Naive thymus-derived CD8-positive, alpha-beta T cell (primary cell): ENCODE data around the gene MCF2L. TPM values are rescaled to one million over a fixed set of nuclear protein-coding genes. Genes with fewer than 3 reads are reported as not detected.
A peak's percentile ranks its signal among the peaks of the same experiment; 100 is the strongest.

Experiments used
- ATAC-seq, 2 donors: fragments of 150-1000 bp; cut with Tn5 transposase in 1 of 2; sonication (Bioruptor Pico), chemical (Tn5 transposase) in 1 of 2; 1 replicate in 1 of 2; 2 replicates in 1 of 2; pipeline ENCODE4 v1.10.0; 2021; ENCODE audit warnings: mild to moderate bottlenecking in 2 of 2, moderate library complexity in 2 of 2
- POLR2A ChIA-PET: fragments of 350-600 bp; sonication (Branson Sonifier 250); formaldehyde crosslinking; loops from one replicate; lab custom pipeline; 2021; ENCODE audit warnings: antibody characterized with exemption; lab: Charles Lee
- DNase-seq, 10 donors: peaks; one replicate each; pipeline versions ENCODE4 v3.0.0 to v3.0.0-alpha.2; 2020 to 2022
- H3K27ac Mint-ChIP-seq, 10 donors: one replicate each; pipeline ENCODE4 v1.8.0; 2020 to 2022; ENCODE audit warnings: mild to moderate bottlenecking in 10 of 10, mixed read lengths in 10 of 10, moderate library complexity in 4 of 10, inconsistent platforms in 1 of 10
- H3K27me3 Mint-ChIP-seq, 5 donors: one replicate each; pipeline ENCODE4 v1.8.0; 2021 to 2022; ENCODE audit warnings: mixed read lengths in 5 of 5
- H3K36me3 Mint-ChIP-seq, 3 donors: one replicate each; pipeline ENCODE4 v1.8.0; 2020 to 2022; ENCODE audit warnings: mixed read lengths in 3 of 3, mild to moderate bottlenecking in 2 of 3, inconsistent platforms in 1 of 3
- H3K4me1 Mint-ChIP-seq, 4 donors: one replicate each; pipeline ENCODE4 v1.8.0; 2021 to 2022; ENCODE audit warnings: mixed read lengths in 4 of 4
- H3K4me3 Mint-ChIP-seq, 10 donors: one replicate each; pipeline ENCODE4 v1.8.0; 2020 to 2022; ENCODE audit warnings: mild to moderate bottlenecking in 10 of 10, mixed read lengths in 10 of 10, moderate library complexity in 6 of 10, inconsistent platforms in 1 of 10
- H3K9me3 Mint-ChIP-seq, 9 donors: one replicate each; pipeline ENCODE4 v1.8.0; 2020 to 2022; ENCODE audit warnings: mixed read lengths in 9 of 9, mild to moderate bottlenecking in 3 of 9, inconsistent platforms in 1 of 9, moderate library complexity in 1 of 9
- polyA plus RNA-seq, 3 donors: library from polyadenylated mRNA; unstranded; fragments of 300-500 nt; fragmentation: Illumina TruSeq; gene quantifications; one replicate each; pipeline ENCODE4 v1.2.3, GENCODE V29; 2021
- total RNA-seq, 8 experiments: library from RNA in 2 of 8; stranded (reverse) in 2 of 8; gene quantifications; one replicate each; pipeline ENCODE4 v1.2.3 and lab custom pipeline; 2021 to 2026

MCF2L gene
- total and polyA plus RNA-seq, 5 experiments from 2014 or later, result 0.81 to 30.3 (median 4.4) TPM

GRCh38 chr13:113020323-113021080 is 51.5 kb downstream of the MCF2L start:
- Mint-ChIP-seq H3K4me1 (peaks cover 3 to 12% (median 9%) of the 10 kb centered on the region in 4 donors), H3K9me3 (no peaks in the 10 kb centered on the region), H3K27me3 (no peaks in the 10 kb centered on the region), H3K4me3 (peak overlapping the region in 1 of 10 donors; percentile 34), H3K36me3 (peaks cover 0 to 19% (median 4%) of the 10 kb centered on the region in 3 donors), H3K27ac (peak overlapping the region in 1 of 10 donors; percentile 0)
- POLR2A ChIA-PET, result no interaction called here
- ATAC-seq (no peak), DNase-seq (no peak)

DNA sequence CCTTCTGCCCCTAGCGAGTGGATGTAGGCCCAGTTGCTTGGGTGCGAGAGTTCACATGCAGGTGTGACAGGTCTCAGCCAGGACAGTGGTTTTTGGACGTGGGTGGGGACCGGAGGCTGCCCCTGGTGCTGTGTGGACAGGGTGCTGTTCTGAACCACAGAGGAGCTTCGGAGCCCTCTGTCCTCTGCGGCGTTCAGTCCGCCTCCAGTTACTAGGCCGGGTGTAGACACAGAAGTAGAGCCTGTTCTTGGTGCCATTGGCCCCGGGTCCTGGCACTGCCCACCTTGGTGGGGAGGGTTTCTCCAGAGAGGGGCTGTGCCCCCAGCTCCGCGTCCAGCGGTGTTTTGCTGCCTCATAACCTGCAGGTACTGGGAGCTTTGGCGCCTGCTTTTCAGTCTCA is 52.4 kb downstream of the MCF2L start:
- H3K36me3 Mint-ChIP-seq, result peaks cover 0 to 17% (median 4%) of the 10 kb centered on the region in 3 donors
- POLR2A ChIA-PET, result interaction anchor here (0.6 kb wide), 1 partner anchor 12 kb away, joined by 5 read pairs; no protein-coding TSS in a partner anchor
- H3K9me3 Mint-ChIP-seq, result no peaks in the 10 kb centered on the region
- H3K4me1 Mint-ChIP-seq, result peaks cover 3 to 12% (median 9%) of the 10 kb centered on the region in 4 donors
- ATAC-seq (no peak), DNase-seq (no peak)
- H3K27me3 Mint-ChIP-seq, result no peaks in the 10 kb centered on the region
- H3K27ac Mint-ChIP-seq, result peak overlapping the region in 1 of 10 donors; percentile 0
- H3K4me3 Mint-ChIP-seq, result no peak overlapping the region

DNA sequence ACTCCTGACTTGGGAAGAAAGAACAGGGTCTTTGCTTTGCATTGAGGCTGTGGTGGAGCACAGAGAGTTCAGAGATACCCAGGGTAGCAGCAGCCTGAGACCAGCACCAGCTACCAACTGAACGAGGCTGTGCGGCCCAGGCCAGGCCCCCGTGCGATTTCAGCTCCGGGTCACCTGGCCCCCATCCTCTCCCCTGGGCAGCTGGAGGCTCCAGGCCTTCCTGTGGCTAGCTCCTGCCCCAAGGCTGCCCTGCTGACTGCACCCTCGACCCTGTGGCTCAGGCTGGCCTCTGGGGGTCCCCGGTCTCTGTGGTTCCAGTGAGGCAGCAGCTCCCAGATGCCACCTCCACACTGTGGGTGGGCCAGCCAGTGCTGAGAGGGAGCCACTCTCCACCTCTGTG is 52.8 kb downstream of the MCF2L start:
- Mint-ChIP-seq H3K9me3 (no peaks in the 10 kb centered on the region), H3K27me3 (no peaks in the 10 kb centered on the region), H3K27ac (no peak overlapping the region)

GRCh38 chr13:113022391-113022744 is 53.4 kb downstream of the MCF2L start:
- Mint-ChIP-seq H3K36me3 (peaks cover 0 to 14% (median 4%) of the 10 kb centered on the region in 3 donors), H3K27me3 (no peaks in the 10 kb centered on the region), H3K4me3 (no peak overlapping the region), H3K27ac (no peak overlapping the region), H3K4me1 (peaks cover 3 to 12% (median 9%) of the 10 kb centered on the region in 4 donors), H3K9me3 (no peaks in the 10 kb centered on the region)
- POLR2A ChIA-PET, result no interaction called here
- no peak for DNase-seq
- ATAC-seq, result no peak

More for the DNA sequence above, 52.8 kb downstream of the MCF2L start:
- no peak for ATAC-seq
- peaks cover 0 to 17% (median 2%) of the 10 kb centered on the region in 3 donors for H3K36me3 Mint-ChIP-seq
- peaks cover 3 to 12% (median 9%) of the 10 kb centered on the region in 4 donors for H3K4me1 Mint-ChIP-seq
- no peak overlapping the region for H3K4me3 Mint-ChIP-seq
- DNase-seq, result no peak
- POLR2A ChIA-PET, result interaction anchor here (0.6 kb wide), 1 partner anchor 12 kb away, joined by 5 read pairs; no protein-coding TSS in a partner anchor

DNA sequence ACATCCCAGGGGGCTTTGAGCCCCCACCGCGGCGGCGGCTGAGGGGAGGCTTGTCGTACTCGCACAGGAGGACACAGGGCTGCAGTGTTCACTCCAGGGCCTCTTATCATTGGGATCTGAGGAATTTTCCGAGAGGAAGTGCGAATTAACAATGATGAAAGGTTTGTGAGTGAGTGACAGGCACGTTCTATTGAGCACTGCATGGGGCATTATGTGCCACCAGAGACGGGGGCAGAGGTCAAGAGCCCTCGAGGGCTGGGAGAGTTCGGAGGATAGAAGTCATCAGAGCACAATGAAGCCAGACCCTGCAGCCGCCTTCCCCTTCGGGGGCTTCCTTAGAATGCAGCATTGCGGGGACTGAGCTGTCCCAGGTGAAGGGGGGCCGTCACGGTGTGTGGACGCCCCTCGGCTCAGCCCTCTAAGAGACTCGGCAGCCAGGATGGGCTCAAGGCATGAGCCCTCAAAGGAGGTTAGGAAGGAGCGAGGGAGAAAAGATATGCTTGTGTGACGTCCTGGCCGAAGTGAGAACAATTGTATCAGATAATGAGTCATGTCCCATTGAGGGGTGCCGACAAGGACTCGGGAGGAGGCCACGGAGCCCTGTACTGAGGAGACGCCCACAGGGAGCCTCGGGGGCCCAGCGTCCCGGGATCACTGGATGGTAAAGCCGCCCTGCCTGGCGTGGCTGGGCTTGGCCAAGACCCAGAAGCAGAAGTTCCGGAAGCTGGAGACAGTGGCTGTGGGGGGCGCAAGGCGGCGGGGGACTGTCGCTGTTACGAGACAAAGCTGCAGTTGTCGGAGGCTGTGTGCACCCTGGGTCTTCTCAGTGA is 53.9 kb downstream of the MCF2L start:
- POLR2A ChIA-PET, result no interaction called here
- Mint-ChIP-seq H3K27me3 (no peaks in the 10 kb centered on the region), H3K4me3 (no peak overlapping the region), H3K9me3 (no peaks in the 10 kb centered on the region), H3K36me3 (peaks cover 0 to 8% (median 4%) of the 10 kb centered on the region in 3 donors), H3K4me1 (peaks cover 3 to 12% (median 9%) of the 10 kb centered on the region in 4 donors), H3K27ac (no peak overlapping the region)
- DNase-seq, result no peak
- no peak for ATAC-seq

DNA sequence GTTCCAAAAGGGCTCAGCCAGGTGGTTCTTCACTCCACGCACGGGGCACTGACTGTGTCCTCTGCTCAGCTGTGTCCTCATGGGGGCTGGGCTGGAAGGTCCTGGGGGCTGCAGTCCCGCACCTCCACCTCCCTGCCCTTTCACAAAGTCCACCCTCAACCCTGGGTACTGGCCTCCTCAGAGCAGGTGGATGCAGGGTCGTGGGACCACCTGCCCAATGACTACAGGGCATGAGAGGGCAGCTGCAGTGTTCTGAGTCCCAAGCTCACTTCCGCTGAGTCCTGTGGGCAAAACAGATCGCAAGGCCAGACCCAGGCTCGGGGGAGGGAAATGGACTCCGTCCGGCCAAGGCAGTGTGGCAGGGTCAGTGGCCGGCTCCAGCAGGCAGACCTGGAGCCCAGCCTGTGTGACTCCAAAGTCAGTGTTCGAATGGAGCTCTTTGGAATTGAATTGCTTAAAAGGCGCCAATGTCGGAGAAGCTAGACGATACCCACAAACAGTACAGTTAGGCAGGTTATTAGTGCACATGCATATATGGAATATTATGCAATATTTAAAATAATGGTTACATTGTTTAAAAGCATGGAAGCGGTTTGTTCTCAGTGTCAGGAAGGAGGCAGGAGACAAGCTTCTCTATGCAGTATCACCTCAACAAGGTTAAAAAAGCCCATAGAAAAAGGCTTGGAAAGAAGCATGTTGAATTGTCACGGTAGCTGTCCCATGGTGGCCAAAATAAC is 54.8 kb downstream of the MCF2L start:
- DNase-seq (no peak), ATAC-seq (no peak)
- POLR2A ChIA-PET, result no interaction called here
- Mint-ChIP-seq H3K4me3 (no peak overlapping the region), H3K27ac (no peak overlapping the region), H3K27me3 (no peaks in the 10 kb centered on the region), H3K4me1 (peaks cover 3 to 12% (median 11%) of the 10 kb centered on the region in 4 donors), H3K36me3 (peaks cover 0 to 4% (median 3%) of the 10 kb centered on the region in 3 donors), H3K9me3 (no peaks in the 10 kb centered on the region)

DNA sequence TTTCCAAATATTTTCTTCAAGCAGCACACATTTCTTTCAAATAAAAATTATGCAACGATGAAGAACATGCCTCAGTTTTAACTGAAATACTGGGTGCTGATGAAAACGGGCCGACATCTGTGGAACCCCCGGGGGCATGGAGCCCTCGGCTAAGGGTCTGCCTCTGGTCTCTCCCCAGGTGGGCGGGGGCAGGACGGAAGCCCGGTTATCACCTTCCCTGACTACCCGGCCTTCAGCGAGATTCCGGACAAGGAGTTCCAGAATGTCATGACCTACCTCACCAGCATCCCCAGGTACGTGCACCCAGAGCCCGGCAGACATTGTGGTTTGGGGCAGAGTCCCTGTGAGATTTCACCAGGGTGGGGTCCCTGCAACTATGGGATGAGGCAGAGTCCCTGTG is 55.5 kb downstream of the MCF2L start:
- Mint-ChIP-seq H3K4me3 (no peak overlapping the region), H3K36me3 (peaks cover 0 to 3% (median 0%) of the 10 kb centered on the region in 3 donors), H3K9me3 (no peaks in the 10 kb centered on the region), H3K27ac (no peak overlapping the region), H3K27me3 (no peaks in the 10 kb centered on the region), H3K4me1 (peaks cover 3 to 16% (median 11%) of the 10 kb centered on the region in 4 donors)
- no peak for ATAC-seq
- no peak for DNase-seq
- POLR2A ChIA-PET, result no interaction called here

DNA sequence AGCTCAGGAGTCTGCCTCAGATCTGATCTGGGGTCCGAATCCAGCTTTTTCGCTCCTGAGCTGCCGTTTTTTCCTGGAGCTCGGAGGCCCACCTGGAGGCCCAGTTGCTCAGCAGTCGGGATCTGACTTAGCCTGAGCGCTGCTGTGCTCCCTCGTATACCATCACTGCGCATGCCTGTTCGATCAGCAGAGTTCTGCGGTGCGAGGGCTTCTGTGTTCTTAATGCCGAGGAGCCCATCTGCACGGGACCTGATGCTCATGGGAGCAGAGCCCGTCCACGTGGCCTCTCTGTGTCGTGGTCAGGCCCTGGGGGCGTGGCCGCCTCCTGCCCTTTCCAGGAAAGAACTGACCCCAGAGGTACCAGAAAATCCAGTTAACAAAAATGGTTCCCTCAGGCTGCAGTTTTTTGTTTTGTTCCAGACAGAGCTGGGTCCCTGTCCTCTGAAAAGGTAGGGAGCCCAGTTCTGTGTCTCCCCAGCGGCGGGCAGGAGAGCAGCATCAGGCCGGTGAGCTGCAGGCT is 57.4 kb downstream of the MCF2L start:
- Mint-ChIP-seq H3K4me1 (peaks cover 0 to 12% (median 3%) of the 10 kb centered on the region in 4 donors), H3K9me3 (no peaks in the 10 kb centered on the region), H3K36me3 (peaks cover 0 to 3% (median 0%) of the 10 kb centered on the region in 3 donors), H3K4me3 (no peak overlapping the region), H3K27ac (no peak overlapping the region), H3K27me3 (no peaks in the 10 kb centered on the region)
- ATAC-seq (no peak), DNase-seq (no peak)
- POLR2A ChIA-PET, result no interaction called here

DNA sequence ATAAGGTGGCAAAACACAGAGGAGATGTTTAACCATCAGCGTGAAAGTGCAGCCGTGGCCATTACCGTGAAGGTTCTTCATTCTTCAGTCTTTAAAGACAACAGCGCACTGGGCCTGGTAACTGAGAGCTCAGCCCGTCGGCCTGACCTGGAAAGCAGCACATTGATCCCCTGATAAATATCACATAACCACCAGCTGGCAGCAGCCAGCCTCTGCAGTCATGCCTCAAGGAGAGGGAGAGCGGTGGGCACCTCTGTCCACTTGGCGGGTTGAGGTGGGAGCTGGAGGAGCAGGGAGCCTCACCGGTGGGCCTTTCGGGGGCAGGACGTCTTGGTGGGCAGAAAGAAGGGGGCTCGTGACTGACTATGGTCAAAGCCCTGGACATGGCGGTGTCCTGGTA is 58.1 kb downstream of the MCF2L start:
- no peak overlapping the region for H3K4me3 Mint-ChIP-seq
- peaks cover 0 to 3% (median 0%) of the 10 kb centered on the region in 3 donors for H3K36me3 Mint-ChIP-seq
- DNase-seq (no peak), ATAC-seq (no peak)
- H3K27me3 Mint-ChIP-seq, result no peaks in the 10 kb centered on the region
- H3K9me3 Mint-ChIP-seq, result no peaks in the 10 kb centered on the region
- POLR2A ChIA-PET, result no interaction called here
- H3K4me1 Mint-ChIP-seq, result peaks cover 0 to 12% (median 3%) of the 10 kb centered on the region in 4 donors
- H3K27ac Mint-ChIP-seq, result no peak overlapping the region

GRCh38 chr13:113027566-113027965 is 58.6 kb downstream of the MCF2L start:
- no peak overlapping the region for H3K4me3 Mint-ChIP-seq
- DNase-seq (no peak), ATAC-seq (no peak)
- POLR2A ChIA-PET, result no interaction called here
- H3K27ac Mint-ChIP-seq, result no peak overlapping the region
- peaks cover 0 to 3% (median 0%) of the 10 kb centered on the region in 3 donors for H3K36me3 Mint-ChIP-seq
- no peaks in the 10 kb centered on the region for H3K27me3 Mint-ChIP-seq
- no peaks in the 10 kb centered on the region for H3K9me3 Mint-ChIP-seq
- peaks cover 0 to 12% (median 3%) of the 10 kb centered on the region in 4 donors for H3K4me1 Mint-ChIP-seq

- DNase-seq, result no peak
- peak overlapping the region in 1 of 10 donors; percentile 37 for H3K27ac Mint-ChIP-seq
Measured at GRCh38 chr13:113028336-113029060, 59.5 kb downstream of the MCF2L start.

More at GRCh38 chr13:113028336-113029060, 59.5 kb downstream of the MCF2L start:
- H3K27me3 Mint-ChIP-seq, result no peaks in the 10 kb centered on the region
- H3K36me3 Mint-ChIP-seq, result peaks cover 0 to 3% (median 0%) of the 10 kb centered on the region in 3 donors
- POLR2A ChIA-PET, result interaction anchor here (1.4 kb wide), 1 partner anchor 86 kb away, joined by 5 read pairs; no protein-coding TSS in a partner anchor
- no peak for ATAC-seq
- H3K9me3 Mint-ChIP-seq, result no peaks in the 10 kb centered on the region
- peaks cover 0 to 12% (median 2%) of the 10 kb centered on the region in 4 donors for H3K4me1 Mint-ChIP-seq
- H3K4me3 Mint-ChIP-seq, result no peak overlapping the region
